Measurements from ENCODE around the gene CDH4.
A peak's percentile ranks its signal among the peaks of the same experiment; 100 is the strongest.

CDH4 gene

GRCh38 chr20:61879694-61880093 is 627.6 kb downstream of the CDH4 start:
- H3K4me1 Mint-ChIP-seq = peaks cover 8% of the 10 kb centered on the region
- no peak overlapping the region for H3K4me3 Mint-ChIP-seq
- no peak overlapping the region for H3K27ac Mint-ChIP-seq
- H3K36me3 Mint-ChIP-seq = no peaks in the 10 kb centered on the region
- DNase-seq (ENCODE audit: low spot score in 2 of 2) = no peak
- H3K9me3 Mint-ChIP-seq = no peaks in the 10 kb centered on the region
- no peak for ATAC-seq

GRCh38 chr20:61880706-61881105 is 628.6 kb downstream of the CDH4 start:
- ATAC-seq = no peak
- Mint-ChIP-seq H3K36me3 (no peaks in the 10 kb centered on the region), H3K9me3 (no peaks in the 10 kb centered on the region), H3K4me1 (peaks cover 8% of the 10 kb centered on the region), H3K27ac (no peak overlapping the region), H3K4me3 (no peak overlapping the region)
- DNase-seq (ENCODE audit: low spot score in 2 of 2) = no peak

- Mint-ChIP-seq H3K4me1 (peaks cover 8% of the 10 kb centered on the region), H3K9me3 (no peaks in the 10 kb centered on the region), H3K4me3 (no peak overlapping the region), H3K36me3 (no peaks in the 10 kb centered on the region), H3K27ac (no peak overlapping the region)
- no peak for ATAC-seq
- no peak for DNase-seq (ENCODE audit: low spot score in 2 of 2)
Observed at GRCh38 chr20:61881416-61881815, 629.4 kb downstream of the CDH4 start.

GRCh38 chr20:61881861-61882260 is 629.8 kb downstream of the CDH4 start:
- Mint-ChIP-seq H3K27ac (no peak overlapping the region), H3K4me1 (peaks cover 8% of the 10 kb centered on the region), H3K4me3 (no peak overlapping the region), H3K9me3 (no peaks in the 10 kb centered on the region), H3K36me3 (no peaks in the 10 kb centered on the region)
- no peak for ATAC-seq
- DNase-seq (ENCODE audit: low spot score in 2 of 2) = no peak

- Mint-ChIP-seq H3K4me3 (no peak overlapping the region), H3K4me1 (peaks cover 13% of the 10 kb centered on the region), H3K27ac (no peak overlapping the region), H3K36me3 (no peaks in the 10 kb centered on the region), H3K9me3 (no peaks in the 10 kb centered on the region)
- ATAC-seq (no peak), DNase-seq (ENCODE audit: low spot score in 2 of 2) (no peak)
Observed at GRCh38 chr20:61882716-61883615, 630.9 kb downstream of the CDH4 start.

- H3K9me3 Mint-ChIP-seq = no peaks in the 10 kb centered on the region
- H3K4me3 Mint-ChIP-seq = no peak overlapping the region
- no peak for DNase-seq (ENCODE audit: low spot score in 2 of 2)
- no peak overlapping the region for H3K27ac Mint-ChIP-seq
- H3K4me1 Mint-ChIP-seq = peaks cover 13% of the 10 kb centered on the region
- no peaks in the 10 kb centered on the region for H3K36me3 Mint-ChIP-seq
- no peak for ATAC-seq
Observed at GRCh38 chr20:61883857-61884393, 631.9 kb downstream of the CDH4 start.

GRCh38 chr20:61884571-61885389 is 632.7 kb downstream of the CDH4 start:
- Mint-ChIP-seq H3K9me3 (peaks cover 4% of the 10 kb centered on the region), H3K27ac (no peak overlapping the region), H3K4me1 (peaks cover 13% of the 10 kb centered on the region), H3K4me3 (no peak overlapping the region), H3K36me3 (no peaks in the 10 kb centered on the region)
- no peak for ATAC-seq
- no peak for DNase-seq (ENCODE audit: low spot score in 2 of 2)

- Mint-ChIP-seq H3K4me3 (no peak overlapping the region), H3K9me3 (peaks cover 4% of the 10 kb centered on the region), H3K27ac (no peak overlapping the region), H3K36me3 (no peaks in the 10 kb centered on the region), H3K4me1 (peaks cover 13% of the 10 kb centered on the region)
- DNase-seq (ENCODE audit: low spot score in 2 of 2) (no peak), ATAC-seq (no peak)
Observed at GRCh38 chr20:61885759-61886715, 634.0 kb downstream of the CDH4 start.

GRCh38 chr20:61886721-61887595 is 634.9 kb downstream of the CDH4 start:
- no peaks in the 10 kb centered on the region for H3K36me3 Mint-ChIP-seq
- H3K4me3 Mint-ChIP-seq = no peak overlapping the region
- DNase-seq (ENCODE audit: low spot score in 2 of 2) (peak in 1 of 2 donors; percentile 53), ATAC-seq (peak; percentile 35)
- H3K27ac Mint-ChIP-seq = no peak overlapping the region
- peaks cover 13% of the 10 kb centered on the region for H3K4me1 Mint-ChIP-seq
- peaks cover 4% of the 10 kb centered on the region for H3K9me3 Mint-ChIP-seq

GRCh38 chr20:61887596-61888093 is 635.6 kb downstream of the CDH4 start:
- DNase-seq (ENCODE audit: low spot score in 2 of 2) (no peak), ATAC-seq (no peak)
- Mint-ChIP-seq H3K9me3 (peaks cover 4% of the 10 kb centered on the region), H3K27ac (no peak overlapping the region), H3K4me3 (no peak overlapping the region), H3K4me1 (peaks cover 12% of the 10 kb centered on the region), H3K36me3 (no peaks in the 10 kb centered on the region)

- H3K4me1 Mint-ChIP-seq = peaks cover 6% of the 10 kb centered on the region
- H3K4me3 Mint-ChIP-seq = no peak overlapping the region
- ATAC-seq (no peak), DNase-seq (ENCODE audit: low spot score in 2 of 2) (no peak)
- no peak overlapping the region for H3K27ac Mint-ChIP-seq
- H3K9me3 Mint-ChIP-seq = peaks cover 4% of the 10 kb centered on the region
- H3K36me3 Mint-ChIP-seq = no peaks in the 10 kb centered on the region
Observed at GRCh38 chr20:61888101-61888865, 636.2 kb downstream of the CDH4 start.

GRCh38 chr20:61889659-61890058 is 637.6 kb downstream of the CDH4 start:
- no peak overlapping the region for H3K4me3 Mint-ChIP-seq
- H3K27ac Mint-ChIP-seq = no peak overlapping the region
- H3K36me3 Mint-ChIP-seq = no peaks in the 10 kb centered on the region
- DNase-seq (ENCODE audit: low spot score in 2 of 2) (no peak), ATAC-seq (no peak)
- H3K9me3 Mint-ChIP-seq = peaks cover 4% of the 10 kb centered on the region
- H3K4me1 Mint-ChIP-seq = peaks cover 6% of the 10 kb centered on the region

GRCh38 chr20:61890210-61890609 is 638.1 kb downstream of the CDH4 start:
- Mint-ChIP-seq H3K27ac (no peak overlapping the region), H3K9me3 (peaks cover 4% of the 10 kb centered on the region), H3K4me3 (no peak overlapping the region), H3K4me1 (peaks cover 6% of the 10 kb centered on the region), H3K36me3 (no peaks in the 10 kb centered on the region)
- no peak for ATAC-seq
- DNase-seq (ENCODE audit: low spot score in 2 of 2) = no peak

Measured in stimulated activated effector memory CD8-positive, alpha-beta T cell treated with anti-CD3 and anti-CD28 coated beads, Interleukin-12 subunit alpha, Interleukin-12 subunit beta, amount 100 ng/mL, for 72 hours (primary cell).